ENCODE measurements around the gene GET4.

Gene GET4, protein sequence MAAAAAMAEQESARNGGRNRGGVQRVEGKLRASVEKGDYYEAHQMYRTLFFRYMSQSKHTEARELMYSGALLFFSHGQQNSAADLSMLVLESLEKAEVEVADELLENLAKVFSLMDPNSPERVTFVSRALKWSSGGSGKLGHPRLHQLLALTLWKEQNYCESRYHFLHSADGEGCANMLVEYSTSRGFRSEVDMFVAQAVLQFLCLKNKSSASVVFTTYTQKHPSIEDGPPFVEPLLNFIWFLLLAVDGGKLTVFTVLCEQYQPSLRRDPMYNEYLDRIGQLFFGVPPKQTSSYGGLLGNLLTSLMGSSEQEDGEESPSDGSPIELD

DNA sequence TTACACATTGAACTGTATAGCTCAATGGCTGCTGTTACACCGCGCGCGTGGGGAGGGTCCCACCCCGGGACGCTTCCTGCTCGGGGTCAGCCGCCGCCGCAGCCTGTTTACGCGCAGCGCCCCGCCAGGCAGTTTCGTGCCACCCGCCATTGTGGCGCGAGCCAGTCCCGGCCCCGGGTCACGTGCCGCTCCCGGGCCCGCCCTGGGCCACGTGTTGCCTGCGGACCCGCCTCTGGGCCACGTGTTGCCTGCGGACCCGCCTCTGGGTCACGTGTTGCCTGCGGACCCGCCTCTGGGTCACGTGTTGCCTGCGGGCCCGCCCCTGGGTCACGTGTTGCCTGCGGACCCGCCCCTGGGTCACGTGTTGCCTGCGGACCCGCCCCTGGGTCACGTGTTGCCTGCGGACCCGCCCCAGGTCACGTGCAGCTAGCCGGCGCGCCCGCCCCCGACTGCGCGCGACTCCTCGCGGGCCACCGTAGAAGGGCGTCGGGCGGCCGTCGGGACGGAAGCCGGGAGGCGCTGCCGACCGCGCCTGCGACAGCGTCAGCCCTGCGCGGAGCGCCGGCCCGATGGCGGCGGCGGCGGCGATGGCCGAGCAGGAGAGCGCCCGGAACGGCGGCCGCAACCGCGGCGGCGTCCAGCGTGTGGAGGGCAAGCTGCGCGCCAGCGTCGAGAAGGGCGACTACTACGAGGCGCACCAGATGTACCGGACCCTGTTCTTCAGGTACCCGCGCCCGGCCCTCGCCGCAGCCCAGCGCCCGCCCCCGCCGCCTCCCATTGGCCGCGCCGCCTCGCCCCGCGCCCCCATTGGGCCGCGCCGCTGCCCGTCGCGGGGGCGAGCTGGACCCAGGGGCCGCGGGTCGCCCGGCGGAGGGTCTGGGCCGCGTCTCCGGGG is at the start of gene GET4:
TSS of gene GET4 (plus strand) at position 478 of the 895 bp plus-strand sequence. CDS start at position 570, 92 bp downstream.
- DNase-seq, result peak; percentile 94

DNA sequence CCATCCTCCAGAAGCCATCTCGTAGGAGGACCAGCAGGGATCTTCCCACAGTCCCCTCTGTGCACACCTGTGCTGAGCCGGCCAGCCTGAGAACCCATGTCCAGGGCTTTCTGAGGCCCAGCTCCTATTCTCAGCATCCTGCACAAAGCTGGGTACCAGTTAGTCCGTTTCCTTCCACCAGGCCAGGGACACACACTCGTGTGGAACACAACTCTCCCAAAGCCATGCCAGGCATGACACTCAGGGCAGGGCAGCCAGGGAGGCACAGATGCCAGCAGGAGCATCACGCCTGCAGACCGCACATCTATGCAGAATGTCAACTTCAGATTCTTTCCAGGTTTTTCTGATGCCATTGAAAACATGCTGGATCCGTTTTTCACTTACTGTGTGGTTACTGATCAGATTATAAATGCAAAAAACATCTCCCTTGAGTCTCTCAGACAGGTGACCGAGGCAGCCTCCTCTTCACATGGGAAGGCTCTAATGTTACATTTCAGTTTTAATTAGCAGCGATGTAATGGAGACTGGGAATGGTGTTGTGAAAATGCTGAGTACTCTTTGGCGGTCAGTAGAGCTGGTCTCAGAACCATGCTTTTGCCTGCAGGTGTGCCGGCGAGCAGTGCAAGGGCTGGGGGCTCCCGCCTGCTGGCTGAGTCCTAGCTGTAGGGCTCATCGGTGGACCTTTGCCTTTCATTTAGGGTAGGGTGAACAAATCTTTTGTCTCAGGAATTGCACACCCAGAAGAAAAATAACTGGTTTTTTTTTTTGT is 47.4 kb upstream of the GET4 start:
- no peak for DNase-seq

DNA sequence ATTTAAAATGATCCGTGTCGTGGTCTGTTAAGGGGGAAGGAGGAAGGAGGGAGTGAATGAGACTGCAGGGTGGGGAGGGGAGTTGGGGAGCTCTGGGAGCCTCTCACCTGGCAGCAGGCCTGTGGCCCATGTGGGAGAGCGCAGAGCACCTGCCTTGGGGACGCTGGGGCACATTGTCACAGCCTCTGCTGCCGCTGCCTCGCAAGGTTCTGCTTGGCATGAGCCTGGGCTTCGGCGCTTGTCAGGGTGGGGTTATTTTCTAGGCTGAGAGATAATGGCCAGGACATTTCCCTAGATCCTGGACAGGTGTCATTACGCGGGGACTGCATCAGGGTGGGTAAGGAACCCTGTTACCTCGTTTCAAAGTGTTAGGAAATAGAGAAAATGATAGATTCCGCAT is 46.3 kb upstream of the GET4 start:
- no peak for DNase-seq

DNA sequence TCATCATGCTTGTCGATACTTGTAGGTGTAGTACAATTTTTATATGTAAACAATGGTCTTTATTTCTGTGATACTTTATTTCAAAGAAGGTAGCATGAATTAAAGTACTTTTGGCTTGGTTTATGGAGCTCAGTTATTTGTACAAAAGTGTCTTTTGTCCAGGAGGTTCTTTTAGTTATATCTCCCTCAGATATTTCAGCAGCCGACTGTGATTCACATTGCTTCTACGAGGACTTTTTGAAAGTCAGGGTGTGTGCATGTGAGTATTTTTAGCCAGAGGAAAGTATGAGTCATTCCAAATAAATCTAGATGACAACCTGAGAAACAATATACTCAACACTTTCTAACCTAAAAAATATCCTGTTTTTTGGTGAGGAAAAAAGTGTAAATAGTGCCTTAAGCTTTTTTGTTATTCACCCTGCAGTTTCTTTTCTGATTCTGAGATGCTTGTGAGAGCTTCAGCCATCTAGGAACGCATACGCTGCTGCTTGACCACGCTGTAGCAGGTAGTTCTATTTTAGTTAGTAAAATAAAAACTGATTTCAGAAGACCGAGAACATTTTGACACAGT is 44.7 kb upstream of the GET4 start:
- peak; percentile 93 for DNase-seq

DNA sequence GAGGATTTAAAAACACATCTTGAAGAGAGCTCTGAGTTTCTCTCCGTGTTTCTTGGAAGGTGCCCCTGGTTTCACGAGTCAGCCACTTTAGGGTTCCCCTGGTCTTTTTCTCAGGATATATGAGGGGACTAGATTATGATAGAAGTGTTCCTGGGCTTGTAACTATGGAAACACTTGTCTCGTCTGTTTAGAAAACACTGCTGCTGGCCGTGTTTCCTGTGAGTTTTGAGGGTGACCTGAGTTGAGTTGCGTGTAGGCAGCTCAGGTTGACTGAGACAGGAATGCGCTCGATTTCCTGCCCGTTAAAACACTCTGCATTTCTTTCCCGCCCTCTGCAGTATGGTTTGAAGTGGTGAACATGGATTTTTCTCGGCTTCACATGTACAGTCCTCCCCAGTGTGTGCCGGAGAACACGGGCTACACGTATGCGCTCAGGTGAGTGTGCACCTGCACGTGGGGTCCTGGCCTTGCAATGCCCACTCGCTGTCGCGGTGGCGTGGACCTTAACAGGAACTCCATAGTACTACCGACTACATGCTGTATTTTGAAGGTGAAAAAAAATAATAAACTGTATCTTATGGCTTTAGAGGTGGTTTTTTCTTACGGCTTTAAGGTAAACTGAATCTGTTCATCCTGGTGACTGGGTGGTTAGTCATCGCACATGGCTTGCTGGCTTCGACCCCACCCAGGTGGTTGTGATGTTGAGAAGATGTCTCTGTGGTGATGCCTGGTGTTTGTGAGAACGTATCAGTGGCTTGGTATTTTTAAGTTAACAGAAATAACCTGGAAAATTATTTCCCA is 44.0 kb upstream of the GET4 start, which contains the start of gene SUN1:
TSS of gene SUN1 (plus strand) at position 310 of the 801 bp plus-strand sequence. CDS start at position 359, 49 bp downstream.
- DNase-seq, result peak; percentile 59

DNA sequence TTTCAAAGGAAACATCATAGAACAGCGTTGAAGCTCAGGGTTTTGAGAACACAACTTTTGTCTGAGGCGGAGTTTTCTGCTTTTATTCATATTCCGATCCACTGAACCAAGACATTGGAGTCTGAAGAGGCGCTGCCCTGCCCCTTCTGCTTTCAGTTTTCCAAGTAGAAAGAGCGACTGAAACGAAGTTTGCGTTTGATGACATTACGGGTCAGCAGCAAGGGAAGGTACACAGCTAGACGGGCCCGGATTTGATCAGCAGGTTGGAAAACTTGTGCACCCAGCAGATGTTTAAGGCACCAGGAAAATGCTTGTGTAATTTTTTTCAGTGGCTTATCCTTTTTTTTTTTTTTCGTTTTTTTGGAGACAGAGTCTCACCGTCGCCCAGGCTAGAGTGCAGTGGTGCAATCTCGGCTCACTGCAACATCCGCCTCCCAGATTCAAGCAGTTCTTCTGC is 43.4 kb upstream of the GET4 start:
- no peak for DNase-seq

DNA sequence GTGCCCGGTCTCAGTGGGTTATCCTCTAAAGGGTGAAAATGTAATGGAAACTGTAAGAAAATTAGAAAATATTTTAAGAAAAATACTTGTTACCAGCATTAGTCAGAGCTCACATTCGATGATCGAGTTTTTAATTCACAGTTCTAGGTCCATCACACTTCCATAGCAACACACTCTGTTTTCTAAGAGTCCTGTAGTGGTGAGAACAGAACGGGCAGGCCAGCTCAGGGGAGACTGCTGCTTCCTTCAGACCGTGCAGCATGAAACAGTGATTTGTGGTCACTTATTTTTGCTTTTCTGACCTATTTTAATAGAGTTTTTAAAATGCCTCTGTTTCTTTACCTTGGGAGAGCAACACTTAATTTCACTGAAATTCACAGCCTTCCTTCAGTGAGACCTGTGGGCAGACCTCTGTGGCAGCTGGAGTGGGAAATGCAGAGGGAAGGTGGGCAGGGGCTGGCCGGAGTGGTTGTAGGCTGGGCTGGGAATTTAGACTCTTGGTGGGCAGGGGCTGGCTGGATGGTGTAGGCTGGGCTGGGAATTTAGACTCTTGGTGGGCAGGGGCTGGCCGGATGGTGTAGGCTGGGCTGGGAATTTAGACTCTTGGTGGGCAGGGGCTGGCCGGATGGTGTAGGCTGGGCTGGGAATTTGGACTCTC is 42.6 kb upstream of the GET4 start:
- DNase-seq, result no peak

DNA sequence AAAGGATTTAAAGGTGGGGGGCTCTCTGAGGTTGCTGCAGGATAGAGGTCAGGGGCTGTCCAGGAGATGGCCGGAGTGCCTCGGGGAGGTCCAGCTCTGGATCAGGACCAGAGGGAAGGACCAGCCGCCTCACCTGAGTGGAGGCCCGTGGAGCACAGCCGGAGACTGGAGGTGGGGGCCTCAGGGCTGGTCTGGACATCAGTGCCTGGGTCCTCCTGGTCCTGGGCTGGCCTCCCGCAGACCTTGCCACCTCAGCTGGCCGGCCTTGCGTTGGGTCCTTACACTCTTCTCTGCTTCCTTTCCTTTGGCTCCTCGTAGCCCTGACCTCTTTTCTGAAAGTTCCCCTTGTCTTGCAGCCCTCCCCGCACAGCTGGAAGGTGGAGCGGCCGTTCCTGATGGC is 42.1 kb upstream of the GET4 start:
- DNase-seq, result no peak

DNA sequence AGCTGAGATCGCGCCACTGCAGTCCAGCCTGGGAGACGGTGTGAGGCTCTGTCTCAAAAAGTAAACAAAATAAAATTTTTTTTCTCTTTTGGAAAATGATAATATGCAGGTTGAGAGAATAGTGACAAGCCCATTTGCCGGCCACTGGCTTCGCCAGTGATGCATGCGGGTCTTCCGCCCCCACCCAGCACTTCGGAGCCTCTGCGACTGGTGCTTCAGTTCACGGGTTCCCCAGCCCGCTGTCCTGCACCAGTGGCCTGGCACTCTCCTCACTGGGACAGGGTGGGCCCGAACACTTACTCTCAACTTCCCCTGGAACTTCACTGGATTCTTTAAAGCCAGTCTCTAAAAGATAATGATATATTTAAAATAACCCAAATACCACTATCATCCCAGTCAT is 41.3 kb upstream of the GET4 start:
- DNase-seq, result no peak

DNA sequence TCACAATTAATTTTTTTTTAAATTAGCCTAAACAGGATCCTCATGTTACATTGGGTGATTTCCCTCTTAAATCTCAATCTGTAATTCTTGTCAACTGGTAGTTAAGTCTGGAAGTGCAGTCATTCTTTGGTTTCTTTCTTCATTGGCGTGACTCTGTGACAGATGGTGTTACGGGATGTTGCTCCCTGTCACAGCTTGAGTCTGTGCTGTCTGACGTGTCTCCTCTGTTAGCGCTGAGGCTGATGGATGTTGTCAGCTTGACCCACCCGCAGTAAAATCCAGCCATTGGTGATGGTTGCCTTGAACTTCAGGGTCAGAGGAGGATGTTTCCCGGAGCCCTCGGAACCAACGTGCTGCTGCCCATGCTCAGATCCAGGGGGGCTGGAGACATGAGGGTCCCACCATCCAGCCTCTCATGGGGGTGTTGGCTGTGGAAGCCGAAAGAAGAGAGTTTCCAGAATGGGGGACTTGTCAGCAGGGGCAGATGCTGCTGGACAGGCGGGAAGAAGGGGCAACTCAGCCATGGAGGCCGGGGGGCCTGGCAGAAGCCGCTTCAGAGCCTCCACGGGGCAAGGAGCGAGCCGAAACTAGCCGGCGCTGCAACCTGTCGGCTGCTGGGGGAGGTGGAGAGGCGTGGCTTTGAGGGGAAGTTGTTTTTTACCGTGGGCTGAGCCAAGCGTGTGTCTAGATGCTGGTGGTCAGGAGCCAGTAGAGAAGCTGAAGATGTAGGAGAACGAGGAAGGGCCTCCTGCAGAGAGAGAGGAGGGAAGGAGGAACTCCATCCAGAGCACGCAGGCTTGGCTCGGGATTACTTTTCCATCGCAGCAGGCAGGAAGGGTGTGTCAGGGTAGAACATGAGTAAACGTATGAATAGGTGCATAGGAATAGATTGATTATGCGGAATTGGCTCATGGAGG is 40.6 kb upstream of the GET4 start:
- DNase-seq, result no peak

DNA sequence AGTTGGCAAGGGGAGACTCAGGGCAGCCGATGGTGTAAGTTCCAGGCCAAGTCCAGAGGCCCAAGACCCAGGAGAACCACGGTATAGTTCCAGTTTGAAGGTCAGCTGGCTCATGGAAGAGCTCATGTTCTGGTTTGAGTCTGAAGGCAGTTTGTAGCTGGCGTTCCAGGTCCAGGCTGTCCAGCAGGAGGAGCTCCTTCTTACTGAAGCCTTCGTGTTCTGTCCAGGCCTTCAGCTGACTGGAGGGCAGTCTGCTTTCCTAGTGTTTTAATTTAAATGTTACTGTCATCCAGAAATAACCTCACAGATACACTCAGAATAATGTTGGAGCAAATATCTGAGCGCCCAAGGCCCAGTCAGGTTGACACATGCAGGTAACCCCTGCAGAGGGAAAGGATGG is 39.9 kb upstream of the GET4 start:
- DNase-seq, result peak; percentile 48

DNA sequence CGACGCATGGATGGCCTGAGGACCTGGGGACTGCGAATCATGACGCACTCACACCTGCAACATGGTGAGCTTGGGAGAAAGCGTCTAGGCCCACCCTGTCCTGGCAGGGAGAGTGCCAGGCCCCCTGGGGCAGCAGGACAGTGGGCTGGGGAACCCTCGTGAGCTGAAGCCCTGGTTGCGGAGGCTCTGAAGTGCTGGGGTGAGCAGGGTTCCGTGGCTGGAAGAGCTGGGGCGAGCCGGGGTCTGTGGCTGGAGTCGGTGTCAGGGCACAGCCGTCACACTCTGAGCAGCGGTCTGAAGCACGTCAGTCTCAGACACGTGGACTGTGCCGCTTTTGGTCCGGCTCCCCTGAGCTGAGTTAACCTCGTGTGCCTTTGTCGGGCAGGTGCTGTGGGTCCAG is 39.4 kb upstream of the GET4 start:
- no peak for DNase-seq

DNA sequence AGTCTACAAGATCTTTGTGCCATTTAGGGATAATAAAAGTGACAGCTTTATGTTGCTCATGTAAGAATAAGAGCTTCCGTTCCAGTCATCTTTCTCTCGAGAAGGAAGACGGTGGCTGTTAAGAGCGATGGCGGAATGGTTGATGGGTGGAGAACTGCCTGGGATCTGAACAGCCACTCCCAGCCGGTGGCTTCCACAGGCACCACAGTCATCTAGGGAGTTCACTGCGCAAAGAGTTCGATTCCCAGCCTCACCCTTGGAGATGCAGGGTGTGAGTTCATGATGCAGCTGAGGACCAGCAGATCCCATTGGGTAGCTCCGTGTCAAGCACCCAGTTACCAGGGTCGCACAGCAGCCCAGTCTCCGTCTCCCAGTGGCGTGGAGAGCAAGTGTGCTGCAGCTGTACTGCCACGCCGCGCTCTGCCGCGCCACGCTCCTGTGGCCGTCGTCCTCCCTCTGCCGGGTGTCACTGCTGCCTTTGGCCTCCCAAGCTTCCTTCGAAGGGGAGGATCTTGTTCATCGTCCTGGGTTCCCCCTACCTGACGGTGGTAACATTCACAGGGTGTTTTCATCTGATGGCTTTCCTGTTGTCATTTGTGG is 36.3 kb upstream of the GET4 start:
- DNase-seq, result no peak

DNA sequence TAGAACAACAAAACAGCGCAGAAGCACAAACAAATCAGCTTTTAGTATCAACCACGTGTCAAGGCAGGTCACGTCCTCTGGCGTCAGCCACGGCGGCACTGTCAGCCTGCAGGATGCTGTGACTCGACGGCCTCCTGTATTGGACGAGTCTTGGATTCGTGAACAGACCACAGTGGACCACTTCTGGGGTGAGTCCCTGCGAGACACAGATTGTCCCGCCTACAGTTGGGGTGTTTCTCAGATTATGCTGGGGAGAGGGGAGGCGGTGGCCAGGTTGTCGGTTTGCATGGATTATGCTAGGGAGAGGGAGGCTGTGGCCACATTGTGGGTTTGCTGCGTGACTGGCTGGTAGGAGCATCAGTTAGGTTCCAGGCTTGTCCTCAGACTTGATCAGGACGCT is 34.4 kb upstream of the GET4 start:
- no peak for DNase-seq

DNA sequence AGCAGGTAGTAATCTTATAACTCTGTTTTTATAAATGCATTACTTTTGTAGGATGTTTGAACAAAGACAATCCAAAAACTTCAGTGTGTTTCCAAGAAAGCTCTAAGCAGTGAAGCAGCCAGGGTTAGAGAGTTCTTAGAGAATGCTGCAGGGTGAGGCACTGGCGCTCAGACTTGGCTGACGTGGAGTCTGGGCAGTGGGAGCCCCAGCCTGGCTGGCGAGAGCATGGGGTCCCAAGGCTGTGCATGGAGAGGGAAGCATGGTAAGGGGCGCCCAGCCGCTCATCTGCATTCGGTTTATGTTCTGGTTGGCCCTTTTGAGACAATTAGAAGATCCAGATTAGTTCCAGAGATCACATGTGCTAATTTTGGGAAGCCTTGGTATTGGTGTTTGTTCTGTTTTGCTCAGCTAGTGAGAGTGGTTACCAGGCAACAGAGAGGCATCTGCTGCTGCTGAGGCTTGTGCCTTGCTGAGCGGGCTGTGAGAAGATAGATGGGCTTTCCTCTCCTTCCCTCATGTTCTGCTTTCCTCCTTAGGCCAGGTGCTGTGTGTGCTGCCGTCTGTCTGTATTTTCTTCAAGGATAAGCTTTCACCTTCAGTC is 33.8 kb upstream of the GET4 start:
- DNase-seq, result no peak

DNA sequence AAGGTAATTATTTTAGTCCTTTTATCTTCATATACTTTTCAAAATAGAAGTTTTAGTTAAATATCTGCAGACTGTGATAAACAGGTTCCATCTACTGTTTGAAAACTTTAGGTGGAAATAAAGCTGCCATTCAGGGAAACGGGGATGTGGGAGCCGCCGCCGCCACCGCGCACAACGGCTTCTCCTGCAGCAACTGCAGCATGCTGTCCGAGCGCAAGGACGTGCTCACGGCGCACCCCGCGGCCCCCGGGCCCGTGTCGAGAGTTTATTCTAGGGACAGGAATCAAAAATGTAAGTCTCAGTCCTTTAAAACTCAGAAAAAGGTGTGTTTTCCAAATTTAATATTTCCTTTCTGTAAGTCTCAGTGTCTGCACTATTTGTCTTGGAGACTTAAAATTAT is 33.1 kb upstream of the GET4 start:
- no peak for DNase-seq

DNA sequence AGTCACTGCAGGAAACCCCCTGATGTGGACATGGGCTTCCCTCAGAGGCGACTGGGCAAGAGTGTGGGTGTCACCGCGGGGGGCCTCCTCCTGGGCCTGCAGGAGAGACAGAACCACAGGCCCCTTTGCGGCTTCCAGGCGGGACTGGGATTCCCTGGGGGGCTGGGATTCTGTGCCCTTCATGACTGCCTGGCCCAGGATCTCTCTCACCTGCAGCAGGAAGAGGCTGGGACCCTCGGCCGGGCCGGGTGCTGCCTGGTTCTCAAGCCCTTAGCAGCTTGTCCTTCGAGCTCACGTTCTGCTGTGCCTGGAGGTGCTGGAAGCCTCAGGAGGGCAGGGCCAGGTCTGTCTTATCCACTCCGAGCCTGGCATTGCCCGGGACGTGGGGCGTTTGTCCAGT is 32.3 kb upstream of the GET4 start:
- DNase-seq, result no peak

DNA sequence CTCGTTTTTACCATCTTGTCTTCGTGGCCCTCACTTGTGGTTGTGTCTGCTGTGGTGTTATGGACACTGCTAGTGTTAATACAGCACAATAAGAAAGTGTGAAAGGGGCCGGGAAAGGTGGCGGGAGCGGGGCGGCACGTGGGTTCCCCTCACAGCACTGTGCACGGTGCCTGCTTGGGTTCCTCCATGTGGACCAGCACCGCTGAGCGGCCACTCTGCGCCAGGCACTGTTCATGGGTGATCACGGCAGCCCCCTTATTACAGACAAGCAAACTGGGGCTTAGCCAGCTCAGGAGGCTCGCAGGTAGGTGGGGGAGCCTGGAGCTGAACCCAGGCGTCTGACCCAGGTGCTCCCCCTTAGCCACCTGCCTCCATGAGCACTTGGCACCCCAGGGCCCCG is 31.8 kb upstream of the GET4 start:
- no peak for DNase-seq

DNA sequence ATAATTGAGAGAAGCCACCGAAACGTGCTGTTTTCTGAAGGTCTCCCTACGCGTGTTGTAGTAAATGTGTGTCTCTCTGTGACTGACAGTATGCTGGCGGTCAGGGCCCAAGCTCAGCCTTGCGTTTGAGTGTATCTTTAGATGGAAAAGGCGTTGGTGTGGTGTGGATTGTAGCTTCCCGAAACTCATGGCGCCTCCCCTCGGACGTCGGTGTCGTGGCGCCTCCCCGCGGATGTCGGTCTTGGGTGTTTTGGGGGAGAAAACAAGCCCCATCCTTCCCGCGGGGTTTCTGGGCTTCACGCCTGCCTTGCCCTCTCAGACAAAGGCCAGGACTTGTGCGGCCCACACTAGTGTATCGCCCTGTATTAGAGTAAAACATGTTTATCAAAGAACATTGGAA is 31.3 kb upstream of the GET4 start:
- DNase-seq, result no peak
